ENCODE results near the gene RHOT2.

Gene RHOT2

DNA sequence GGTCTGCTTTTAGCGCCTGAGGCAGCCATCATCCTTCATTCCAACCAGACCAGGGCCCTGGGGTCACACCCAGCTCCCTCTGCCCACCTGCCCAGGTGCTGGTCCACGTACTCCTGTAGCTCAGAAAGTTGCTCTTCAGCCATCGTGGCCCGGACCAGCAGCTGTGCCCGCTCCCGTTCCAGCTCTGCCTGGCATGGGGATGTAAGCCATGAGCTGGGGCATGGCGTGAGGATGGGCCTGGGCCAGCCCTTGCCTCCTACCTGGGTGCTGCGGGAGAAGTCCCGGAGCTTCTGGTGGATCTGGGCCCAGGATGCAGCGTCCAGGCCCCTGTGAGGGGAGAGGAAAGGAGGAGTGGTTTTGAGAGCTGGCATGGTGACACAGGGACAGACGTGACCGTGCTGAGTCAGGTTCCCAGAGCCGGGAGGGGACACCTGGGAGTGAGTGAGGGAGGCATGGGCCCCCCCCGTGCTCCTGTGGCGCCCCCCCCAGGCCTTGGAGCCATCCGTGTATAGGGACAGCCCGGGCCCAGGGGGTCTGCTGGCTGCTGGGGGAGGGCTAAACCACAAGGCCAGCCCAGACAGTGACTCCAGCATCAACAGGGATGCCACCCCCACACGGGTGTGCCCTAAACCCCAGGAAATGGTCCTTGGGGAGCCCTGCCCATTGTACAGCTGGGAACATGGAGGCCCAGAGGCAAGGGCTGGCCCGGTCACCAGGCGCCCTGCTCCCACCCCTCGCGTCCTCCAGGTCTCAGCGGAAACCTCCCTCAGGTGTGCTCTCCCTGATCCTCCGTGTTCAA lies 55.1 kb downstream of the RHOT2 start:
- no peak overlapping the region for H3K4me3 ChIP-seq (ENCODE audit: low read depth, low read length)
- no peak for DNase-seq
- H3K27me3 ChIP-seq (replicated peaks): no peaks in the 10 kb centered on the region
- H3K36me3 ChIP-seq (replicated peaks): peaks cover 2% of the 10 kb centered on the region
- no peak overlapping the region for H3K27ac ChIP-seq
- in situ Hi-C loops (cut with HindIII; ENCODE audit: low pct_ligation_motif_present, low sequenced_read_pairs): loop anchor here (25.0 kb wide), 1 partner anchor 264 kb away; the partner anchor contains the start of gene SOX8
- TF ChIP-seq, protein P1, sequence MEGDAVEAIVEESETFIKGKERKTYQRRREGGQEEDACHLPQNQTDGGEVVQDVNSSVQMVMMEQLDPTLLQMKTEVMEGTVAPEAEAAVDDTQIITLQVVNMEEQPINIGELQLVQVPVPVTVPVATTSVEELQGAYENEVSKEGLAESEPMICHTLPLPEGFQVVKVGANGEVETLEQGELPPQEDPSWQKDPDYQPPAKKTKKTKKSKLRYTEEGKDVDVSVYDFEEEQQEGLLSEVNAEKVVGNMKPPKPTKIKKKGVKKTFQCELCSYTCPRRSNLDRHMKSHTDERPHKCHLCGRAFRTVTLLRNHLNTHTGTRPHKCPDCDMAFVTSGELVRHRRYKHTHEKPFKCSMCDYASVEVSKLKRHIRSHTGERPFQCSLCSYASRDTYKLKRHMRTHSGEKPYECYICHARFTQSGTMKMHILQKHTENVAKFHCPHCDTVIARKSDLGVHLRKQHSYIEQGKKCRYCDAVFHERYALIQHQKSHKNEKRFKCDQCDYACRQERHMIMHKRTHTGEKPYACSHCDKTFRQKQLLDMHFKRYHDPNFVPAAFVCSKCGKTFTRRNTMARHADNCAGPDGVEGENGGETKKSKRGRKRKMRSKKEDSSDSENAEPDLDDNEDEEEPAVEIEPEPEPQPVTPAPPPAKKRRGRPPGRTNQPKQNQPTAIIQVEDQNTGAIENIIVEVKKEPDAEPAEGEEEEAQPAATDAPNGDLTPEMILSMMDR (IDR thresholded peaks at IDR 0.05; ENCODE audit: low read depth, low read length, missing control alignments): no peak

DNA sequence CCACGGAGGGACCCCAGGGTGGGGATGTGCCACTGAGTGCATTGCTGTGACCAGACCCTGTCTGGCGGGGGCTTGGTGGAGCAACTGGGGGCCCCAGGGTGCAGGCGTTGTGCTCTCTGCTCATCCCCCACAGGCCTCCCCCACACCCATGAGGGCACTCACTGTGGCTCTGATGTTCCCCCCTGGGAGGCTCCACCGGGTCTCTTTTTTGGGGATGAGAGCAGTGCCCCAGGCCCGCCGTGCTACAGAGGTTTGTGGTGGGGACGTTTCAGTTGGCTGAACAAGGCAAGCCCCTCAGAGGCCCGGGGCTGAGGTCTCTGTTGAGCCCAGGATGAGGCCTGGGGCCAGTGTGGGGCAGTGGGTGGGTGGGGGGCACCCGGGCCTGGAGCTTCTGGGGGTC lies 55.8 kb downstream of the RHOT2 start:
- TF ChIP-seq, protein P1 (IDR thresholded peaks at IDR 0.05; ENCODE audit: low read depth, low read length, missing control alignments): no peak
- no peak overlapping the region for H3K27ac ChIP-seq
- DNase-seq: no peak
- H3K27me3 ChIP-seq (replicated peaks): no peaks in the 10 kb centered on the region
- in situ Hi-C loops (cut with HindIII; ENCODE audit: low pct_ligation_motif_present, low sequenced_read_pairs): loop anchor here (25.0 kb wide), 1 partner anchor 264 kb away; the partner anchor contains the start of gene SOX8
- peaks cover 2% of the 10 kb centered on the region for H3K36me3 ChIP-seq (replicated peaks)
- H3K4me3 ChIP-seq (ENCODE audit: low read depth, low read length): no peak overlapping the region

All from brain microvascular endothelial cell (primary cell).